Measurements from ENCODE around the gene ZNF407.

Gene ZNF407

GRCh38 chr18:74732380-74732779 is 134.7 kb downstream of the ZNF407 start:
- Histone ChIP-seq H3K4me3 (replicated peaks; ENCODE audit: insufficient read depth, low read length) (no peak overlapping the region), H3K27me3 (ENCODE audit: insufficient read depth, poor library complexity, severe bottlenecking) (no peaks in the 10 kb centered on the region), H3K27ac (replicated peaks) (no peak overlapping the region)
- DNase-seq (ENCODE audit: low read depth in 1 of 2, low spot score in 1 of 2), result no peak
- TF ChIP-seq REST (IDR thresholded peaks at IDR 0.05; ENCODE audit: insufficient replicate concordance, low read depth) (no peak), CTCF (IDR thresholded peaks at IDR 0.05; ENCODE audit: insufficient read depth, low read length) (no peak), POLR2AphosphoS5 (IDR thresholded peaks at IDR 0.05; ENCODE audit: low read depth) (no peak), GABPA (IDR thresholded peaks at IDR 0.05; ENCODE audit: low read depth) (no peak), SPI1 (IDR thresholded peaks at IDR 0.05; ENCODE audit: borderline replicate concordance, low read depth) (no peak)

GRCh38 chr18:74733598-74733997 is 135.9 kb downstream of the ZNF407 start:
- Histone ChIP-seq H3K27me3 (ENCODE audit: insufficient read depth, poor library complexity, severe bottlenecking) (no peaks in the 10 kb centered on the region), H3K27ac (replicated peaks) (no peak overlapping the region), H3K4me3 (replicated peaks; ENCODE audit: insufficient read depth, low read length) (no peak overlapping the region)
- no peak for TF ChIP-seq REST (IDR thresholded peaks at IDR 0.05; ENCODE audit: insufficient replicate concordance, low read depth)
- TF ChIP-seq POLR2AphosphoS5 (IDR thresholded peaks at IDR 0.05; ENCODE audit: low read depth), result no peak
- no peak for TF ChIP-seq CTCF (IDR thresholded peaks at IDR 0.05; ENCODE audit: insufficient read depth, low read length)
- no peak for TF ChIP-seq GABPA (IDR thresholded peaks at IDR 0.05; ENCODE audit: low read depth)
- TF ChIP-seq SPI1 (IDR thresholded peaks at IDR 0.05; ENCODE audit: borderline replicate concordance, low read depth), result no peak
- no peak for DNase-seq (ENCODE audit: low read depth in 1 of 2, low spot score in 1 of 2)

GRCh38 chr18:74734013-74734444 is 136.4 kb downstream of the ZNF407 start:
- Histone ChIP-seq H3K27ac (replicated peaks) (no peak overlapping the region), H3K27me3 (ENCODE audit: insufficient read depth, poor library complexity, severe bottlenecking) (no peaks in the 10 kb centered on the region), H3K4me3 (replicated peaks; ENCODE audit: insufficient read depth, low read length) (no peak overlapping the region)
- DNase-seq (ENCODE audit: low read depth in 1 of 2, low spot score in 1 of 2), result no peak
- TF ChIP-seq POLR2AphosphoS5 (IDR thresholded peaks at IDR 0.05; ENCODE audit: low read depth) (no peak), CTCF (IDR thresholded peaks at IDR 0.05; ENCODE audit: insufficient read depth, low read length) (no peak), GABPA (IDR thresholded peaks at IDR 0.05; ENCODE audit: low read depth) (no peak), SPI1 (IDR thresholded peaks at IDR 0.05; ENCODE audit: borderline replicate concordance, low read depth) (no peak), REST (IDR thresholded peaks at IDR 0.05; ENCODE audit: insufficient replicate concordance, low read depth) (no peak)
